Measurements from ENCODE around the gene TRAF1.

The TRAF1 gene

GRCh38 chr9:120891884-120892747 is 34.5 kb downstream of the TRAF1 start:
- peak overlapping the region; percentile 15 for H3K4me3 ChIP-seq (ENCODE audit: low read length)
- peaks cover 58% of the 10 kb centered on the region for H3K4me1 ChIP-seq (ENCODE audit: low read length)
- TF ChIP-seq CTCF (IDR thresholded peaks at IDR 0.05; ENCODE audit: low read depth, low read length), result no peak
- peak overlapping the region; percentile 63 for H3K9ac ChIP-seq (ENCODE audit: low read length)
- H3K4me2 ChIP-seq (ENCODE audit: low read length), result peak overlapping the region; percentile 63
- no peaks in the 10 kb centered on the region for H4K20me1 ChIP-seq (ENCODE audit: insufficient read depth, low read length)
- no peaks in the 10 kb centered on the region for H3K79me2 ChIP-seq (ENCODE audit: low read length)
- H3K36me3 ChIP-seq (replicated peaks; ENCODE audit: low read depth, low read length), result no peaks in the 10 kb centered on the region
- no peaks in the 10 kb centered on the region for H3K9me3 ChIP-seq (ENCODE audit: insufficient read depth, low read length)
- no peaks in the 10 kb centered on the region for H3K27me3 ChIP-seq (ENCODE audit: low read depth, low read length)
- H2AFZ ChIP-seq (ENCODE audit: low read depth, low read length), result peak overlapping the region; percentile 17; the same call in 1 of the 2 replicates
- H3K27ac ChIP-seq (ENCODE audit: low read length), result peak overlapping the region; percentile 96

GRCh38 chr9:120891245-120891883 is 35.2 kb downstream of the TRAF1 start:
- Histone ChIP-seq H4K20me1 (ENCODE audit: insufficient read depth, low read length) (no peaks in the 10 kb centered on the region), H3K4me1 (ENCODE audit: low read length) (peaks cover 55% of the 10 kb centered on the region), H3K27me3 (ENCODE audit: low read depth, low read length) (no peaks in the 10 kb centered on the region), H3K4me3 (ENCODE audit: low read length) (peak overlapping the region; percentile 15; the same call in 1 of the 2 replicates), H3K79me2 (ENCODE audit: low read length) (no peaks in the 10 kb centered on the region), H3K36me3 (replicated peaks; ENCODE audit: low read depth, low read length) (no peaks in the 10 kb centered on the region), H3K9ac (ENCODE audit: low read length) (peak overlapping the region; percentile 63), H2AFZ (ENCODE audit: low read depth, low read length) (no peak overlapping the region), H3K27ac (ENCODE audit: low read length) (peak overlapping the region; percentile 96), H3K4me2 (ENCODE audit: low read length) (peak overlapping the region; percentile 63), H3K9me3 (ENCODE audit: insufficient read depth, low read length) (no peaks in the 10 kb centered on the region)
- TF ChIP-seq CTCF (IDR thresholded peaks at IDR 0.05; ENCODE audit: low read depth, low read length) (no peak), EZH2phosphoT487 (IDR thresholded peaks at IDR 0.05; ENCODE audit: low read depth) (no peak)

- Histone ChIP-seq H3K27me3 (ENCODE audit: low read depth, low read length) (no peaks in the 10 kb centered on the region), H3K9ac (ENCODE audit: low read length) (peak overlapping the region; percentile 21), H2AFZ (ENCODE audit: low read depth, low read length) (peak overlapping the region; percentile 51), H3K4me2 (ENCODE audit: low read length) (peak overlapping the region; percentile 63), H3K36me3 (replicated peaks; ENCODE audit: low read depth, low read length) (no peaks in the 10 kb centered on the region), H3K4me1 (ENCODE audit: low read length) (peaks cover 50% of the 10 kb centered on the region), H3K9me3 (ENCODE audit: insufficient read depth, low read length) (no peaks in the 10 kb centered on the region), H3K79me2 (ENCODE audit: low read length) (no peaks in the 10 kb centered on the region), H3K4me3 (ENCODE audit: low read length) (no peak overlapping the region), H3K27ac (ENCODE audit: low read length) (peak overlapping the region; percentile 96), H4K20me1 (ENCODE audit: insufficient read depth, low read length) (no peaks in the 10 kb centered on the region)
- TF ChIP-seq CTCF (IDR thresholded peaks at IDR 0.05; ENCODE audit: low read depth, low read length) (no peak), EZH2phosphoT487 (IDR thresholded peaks at IDR 0.05; ENCODE audit: low read depth) (no peak)
Measured at GRCh38 chr9:120890320-120891244, 36.0 kb downstream of the TRAF1 start.
